ENCODE results near the gene MRNIP.

Gene MRNIP

DNA sequence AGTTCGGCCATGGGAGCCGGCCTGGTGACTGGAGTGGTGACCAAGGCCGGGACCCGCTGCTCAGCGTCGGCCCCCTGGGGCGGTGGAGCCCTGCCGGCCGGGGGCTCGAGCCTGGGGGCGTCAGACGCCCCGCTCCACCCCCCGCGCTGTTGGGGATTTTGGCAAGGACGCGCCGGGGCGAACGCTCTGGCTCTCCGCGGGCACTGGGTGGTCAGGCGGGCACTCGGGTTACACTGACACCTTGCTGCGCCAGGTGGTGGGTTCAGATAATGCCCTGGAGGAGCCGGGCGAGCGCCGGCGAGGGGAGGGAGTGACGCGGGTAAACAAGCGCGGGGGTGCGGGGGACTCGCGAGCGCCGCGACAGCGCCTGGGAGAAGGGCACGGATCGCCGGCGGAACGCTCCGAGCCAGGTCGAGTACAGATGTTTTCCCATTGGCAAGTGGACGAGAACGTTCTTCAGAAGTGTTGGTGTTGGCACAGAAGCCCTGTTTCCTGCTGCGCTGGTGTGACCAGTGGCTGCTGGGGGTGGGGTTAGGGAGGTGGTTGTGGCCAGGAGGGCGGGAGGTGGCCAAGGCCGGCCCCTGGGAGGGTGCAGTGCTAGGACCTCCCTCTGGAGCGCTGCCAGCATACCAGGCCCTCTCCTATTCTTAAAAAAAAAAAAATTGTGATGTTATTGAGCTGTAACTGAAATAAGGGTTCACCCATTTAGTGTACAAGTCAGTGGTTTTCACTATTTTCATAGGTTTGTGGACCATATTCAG lies 37.1 kb downstream of the MRNIP start:
- DNase-seq (ENCODE audit: low spot score), result peak; percentile 93

DNA sequence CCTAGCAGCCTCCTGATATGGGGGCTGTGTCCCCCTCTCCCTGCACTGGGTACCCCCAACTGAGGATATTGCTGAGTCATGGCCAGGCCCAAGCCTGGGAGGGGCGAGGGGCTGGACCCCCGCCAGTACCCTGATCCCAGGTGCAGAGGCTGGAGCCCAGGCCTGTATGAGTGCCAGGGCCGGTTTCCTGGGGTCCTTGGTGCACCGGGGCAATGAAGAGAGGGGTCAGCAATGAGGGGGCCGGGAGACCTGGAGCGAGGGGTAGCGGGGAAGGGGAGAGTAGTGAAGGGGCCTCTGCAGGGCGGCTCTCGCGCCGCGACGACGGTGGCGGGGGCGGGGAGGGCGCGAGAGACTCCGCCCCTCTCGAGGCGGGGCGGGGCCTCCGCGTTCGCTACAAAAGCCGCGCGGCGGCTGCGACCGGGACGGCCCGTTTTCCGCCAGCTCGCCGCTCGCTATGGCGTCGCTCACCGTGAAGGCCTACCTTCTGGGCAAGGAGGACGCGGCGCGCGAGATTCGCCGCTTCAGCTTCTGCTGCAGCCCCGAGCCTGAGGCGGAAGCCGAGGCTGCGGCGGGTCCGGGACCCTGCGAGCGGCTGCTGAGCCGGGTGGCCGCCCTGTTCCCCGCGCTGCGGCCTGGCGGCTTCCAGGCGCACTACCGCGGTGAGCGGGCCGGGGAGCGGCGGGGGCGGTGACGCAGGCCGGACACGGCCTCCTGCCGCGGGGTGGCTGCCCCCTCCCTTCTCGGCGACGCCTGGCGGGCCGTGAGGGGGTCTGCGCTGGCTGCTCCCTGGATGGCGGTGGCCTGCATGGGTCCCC lies 37.9 kb downstream of the MRNIP start, which contains the start of gene SQSTM1:
TSS of gene SQSTM1 (plus strand) at position 423 of the 815 bp plus-strand sequence. CDS start at position 455, 32 bp downstream.
- DNase-seq (ENCODE audit: low spot score), result peak; percentile 86

DNA sequence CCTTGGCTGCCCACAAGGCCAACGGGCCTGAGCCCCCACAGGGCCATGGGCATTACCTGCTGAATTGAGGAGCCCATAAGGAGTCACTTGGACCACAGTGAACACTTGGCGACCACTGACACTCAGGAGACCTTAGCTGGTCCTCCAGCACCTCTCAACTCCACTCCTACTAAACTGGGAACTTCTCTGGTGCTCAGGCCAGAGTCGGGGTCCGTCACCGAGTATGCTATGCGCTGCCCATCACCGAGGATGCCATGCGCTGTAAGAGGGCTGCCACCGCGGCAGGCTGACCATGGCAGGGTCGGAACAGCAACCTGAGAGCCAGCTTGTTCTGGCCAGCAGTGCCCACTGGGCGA lies 38.5 kb downstream of the MRNIP start:
- DNase-seq (ENCODE audit: low spot score), result peak; percentile 32

GRCh38 chr5:179819296-179820126 lies 39.1 kb downstream of the MRNIP start:
- DNase-seq (ENCODE audit: low spot score), result peak; percentile 91

- DNase-seq (ENCODE audit: low spot score), result peak; percentile 98
These were observed 39.8 kb downstream of the MRNIP start for GRCh38 chr5:179818746-179819295.

DNA sequence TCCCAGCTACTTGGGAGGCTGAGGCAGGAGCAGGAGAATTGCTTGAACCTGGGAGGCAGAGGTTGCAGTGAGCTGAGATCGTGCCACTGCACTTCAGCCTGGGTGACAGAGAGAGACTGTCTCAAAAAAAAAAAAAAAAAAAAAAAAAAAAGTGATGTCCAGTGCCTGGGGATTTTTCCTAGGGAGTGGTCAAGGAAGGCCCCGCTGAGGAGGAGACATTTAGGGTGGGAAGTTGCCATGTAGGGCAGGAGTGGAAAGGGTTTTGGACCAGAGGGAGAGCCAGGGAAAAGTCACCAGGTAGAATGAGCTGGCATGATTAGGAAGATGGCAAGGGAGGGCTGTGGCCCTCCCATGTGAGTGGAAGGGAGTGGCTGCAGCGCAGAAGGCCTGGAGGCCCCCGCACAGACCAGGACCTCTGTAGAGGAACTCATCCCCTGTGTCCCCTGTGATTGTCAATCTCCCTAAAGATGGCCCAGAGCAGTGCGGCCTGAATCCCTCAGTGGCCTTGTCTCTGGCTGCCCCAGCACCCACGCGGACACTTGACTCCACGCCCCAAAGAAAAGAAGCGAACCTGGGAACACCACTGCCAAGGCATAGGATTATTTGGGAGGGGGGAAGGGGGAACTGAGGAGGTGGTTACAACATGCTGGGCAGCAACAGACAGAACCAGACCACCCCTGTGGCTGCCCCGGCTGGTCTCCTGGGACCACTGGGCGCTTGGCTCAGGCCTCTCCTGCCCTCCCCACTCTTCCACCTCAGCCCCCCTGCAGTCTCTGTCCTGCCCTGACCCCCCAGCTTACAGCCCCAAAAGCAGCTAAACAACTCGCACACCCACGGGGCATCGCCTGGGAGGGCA lies 40.5 kb downstream of the MRNIP start:
- DNase-seq (ENCODE audit: low spot score), result peak; percentile 36

- DNase-seq (ENCODE audit: low spot score), result no peak
These were observed 41.2 kb downstream of the MRNIP start for GRCh38 chr5:179817470-179817840.

GRCh38 chr5:179816796-179817469 lies 41.7 kb downstream of the MRNIP start:
- DNase-seq (ENCODE audit: low spot score), result no peak

GRCh38 chr5:179816401-179816795 lies 42.2 kb downstream of the MRNIP start:
- no peak for DNase-seq (ENCODE audit: low spot score)

GRCh38 chr5:179815491-179816249 lies 42.9 kb downstream of the MRNIP start:
- DNase-seq (ENCODE audit: low spot score), result no peak

DNA sequence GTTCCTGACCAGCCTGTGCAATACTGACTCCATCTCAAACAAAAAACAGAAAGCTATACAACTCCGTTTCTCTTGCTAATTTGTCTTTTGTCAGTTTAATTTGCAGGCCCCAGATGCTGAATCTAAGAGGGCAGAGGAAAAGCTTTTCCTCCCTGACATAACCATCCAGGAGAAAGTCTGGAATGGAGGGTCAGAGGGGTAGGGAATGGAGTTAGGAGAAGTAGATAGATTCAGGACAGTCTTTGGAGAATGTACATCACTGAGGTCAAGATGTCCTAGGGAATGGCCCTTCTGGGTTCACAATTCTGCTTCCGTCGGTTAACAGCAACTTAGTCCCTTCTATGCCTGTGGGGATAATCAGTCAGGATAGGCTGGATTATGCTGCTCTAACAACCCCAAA lies 44.5 kb downstream of the MRNIP start:
- DNase-seq (ENCODE audit: low spot score), result no peak

DNA sequence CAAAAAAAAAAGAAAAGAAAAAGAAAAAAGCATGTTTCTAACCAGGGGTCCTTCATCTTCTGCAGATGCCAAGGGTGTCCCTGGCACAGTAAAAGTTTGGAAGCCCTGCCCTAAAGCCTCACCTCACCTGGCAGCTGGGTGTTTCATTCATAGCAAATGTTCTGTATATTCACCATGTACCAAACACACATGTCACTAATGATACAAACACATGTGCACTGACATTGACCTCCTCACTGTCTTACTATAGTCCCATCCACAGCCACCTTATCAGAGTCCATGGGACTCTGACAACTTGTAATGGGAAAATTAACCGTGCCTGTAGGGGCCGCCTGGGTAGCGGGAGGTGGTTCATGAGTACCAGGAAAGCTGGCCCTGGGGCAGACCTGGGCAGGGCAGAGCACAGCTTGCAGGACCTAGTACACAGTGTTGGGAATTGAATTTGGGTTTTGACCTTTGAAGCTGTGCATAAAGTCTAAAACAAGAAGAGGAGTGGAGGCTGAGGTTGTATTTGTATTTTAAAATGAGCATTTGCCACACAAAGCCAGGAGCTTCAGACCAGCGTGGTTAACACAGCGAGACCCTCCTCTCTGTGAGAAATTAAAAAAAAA lies 45.5 kb downstream of the MRNIP start:
- DNase-seq (ENCODE audit: low spot score), result no peak

DNA sequence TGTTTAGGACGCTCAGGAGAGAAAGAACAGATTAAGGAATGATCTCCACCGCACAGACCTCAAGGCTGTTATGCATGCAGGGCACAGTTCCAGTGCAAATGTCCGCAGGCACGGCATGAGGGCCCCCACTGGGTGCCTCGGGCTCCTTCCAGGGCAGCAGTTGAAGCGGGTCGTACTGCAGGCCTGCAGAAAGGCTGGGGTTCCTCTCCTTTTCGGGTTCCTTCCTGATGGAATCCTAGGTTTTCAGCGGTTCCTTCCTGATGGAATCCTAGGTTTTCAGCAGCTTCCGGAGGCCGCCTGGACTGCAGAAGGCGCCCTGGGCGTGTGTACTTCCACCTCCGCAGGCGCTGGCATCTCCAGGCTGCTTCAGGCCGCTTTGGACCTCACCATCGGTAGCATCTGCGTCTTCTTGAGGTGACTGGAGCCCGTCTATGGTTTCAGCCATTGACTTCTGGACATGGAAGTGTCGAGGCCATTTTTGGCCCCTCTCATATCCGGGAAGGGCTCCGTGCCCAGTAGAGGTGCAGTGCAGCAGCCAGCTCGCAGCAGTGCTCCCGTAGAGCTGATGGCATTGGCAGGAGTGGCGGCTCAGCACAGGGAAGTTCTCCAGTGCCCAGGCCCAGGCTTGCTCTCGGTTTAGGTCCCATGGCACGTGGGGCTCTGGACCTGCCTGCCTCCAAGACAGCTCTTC lies 46.3 kb downstream of the MRNIP start:
- no peak for DNase-seq (ENCODE audit: low spot score)

DNA sequence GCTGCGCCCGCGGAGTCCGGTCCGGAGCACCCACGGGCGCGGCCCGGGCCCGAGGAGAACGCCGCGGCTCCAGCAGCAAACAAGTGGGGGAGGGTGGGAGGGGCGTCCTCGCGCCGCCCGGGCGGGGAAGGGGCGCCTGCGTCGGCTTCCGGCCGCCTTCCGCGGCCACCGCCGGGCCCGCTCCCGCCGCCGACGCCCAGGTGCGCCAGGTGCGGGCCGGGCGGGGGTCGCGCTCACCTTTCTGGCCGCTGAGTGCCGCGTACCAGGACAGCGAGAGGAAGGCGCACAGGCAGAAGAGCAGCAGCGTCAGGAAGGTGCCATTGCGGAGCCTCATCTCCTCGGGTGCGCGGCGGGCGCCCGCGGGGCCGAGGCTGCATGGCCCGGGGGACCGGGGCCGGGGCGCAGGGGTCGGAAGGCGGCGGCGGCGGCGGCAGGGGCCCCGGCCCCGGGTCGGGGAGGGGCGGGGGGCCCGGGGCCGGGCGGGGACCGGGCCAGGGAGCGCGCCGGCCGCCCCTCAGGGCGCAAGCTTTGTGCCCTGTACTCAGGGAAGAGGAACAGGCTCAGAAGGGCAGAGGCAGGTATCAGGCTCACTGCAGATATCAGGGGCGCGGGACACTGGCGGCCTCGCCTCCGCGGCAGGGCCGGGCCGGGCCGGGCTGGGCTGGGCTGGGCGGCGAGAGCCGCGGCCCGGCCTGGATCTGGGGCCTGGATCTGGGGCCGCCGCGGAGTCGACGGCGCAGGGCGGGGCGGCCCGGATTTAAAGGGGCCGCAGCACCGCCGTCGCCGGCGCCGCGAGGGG lies 52.2 kb downstream of the MRNIP start, which contains the start of gene MGAT4B:
TSS of gene MGAT4B (minus strand) at position 617 of the 799 bp plus-strand sequence. CDS start at position 334, 283 bp downstream.
- peak; percentile 82 for DNase-seq (ENCODE audit: low spot score)

DNA sequence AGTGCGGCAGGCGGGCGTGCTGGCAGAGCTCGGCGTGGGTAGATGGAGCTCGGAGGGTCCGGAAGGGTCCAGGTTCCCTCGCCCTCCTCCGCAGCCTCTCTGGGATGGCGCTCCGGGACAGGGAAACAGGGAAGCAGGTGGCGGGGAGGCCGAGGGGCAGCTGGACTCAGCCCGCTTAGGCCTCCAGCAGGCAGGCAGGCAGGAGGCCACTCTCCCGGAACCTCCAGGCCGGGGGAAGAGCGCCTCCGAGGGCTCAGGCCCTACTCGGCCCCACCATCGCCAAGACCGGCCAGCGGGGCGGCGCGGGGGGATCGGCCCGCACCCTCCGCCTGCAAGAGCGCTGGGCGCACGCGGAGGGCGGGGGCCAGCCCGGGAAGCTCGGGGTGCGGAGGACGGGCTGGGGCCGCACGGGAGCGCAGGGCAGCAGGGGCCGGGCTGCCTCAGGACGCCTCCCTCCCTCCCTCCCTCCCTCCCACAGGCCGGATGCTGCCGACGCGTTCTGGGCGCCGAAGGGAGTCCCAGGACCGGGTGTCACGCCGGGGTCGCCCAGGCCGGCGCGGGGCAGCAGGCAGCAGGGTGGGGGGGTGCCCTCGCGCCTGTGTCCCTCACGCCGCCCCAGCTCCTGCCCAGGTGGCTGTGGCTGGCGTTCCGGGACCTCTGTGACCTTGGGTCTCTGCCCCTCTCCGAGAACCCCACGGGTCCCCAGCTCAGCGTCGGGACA lies 52.9 kb downstream of the MRNIP start:
- peak; percentile 49 for DNase-seq (ENCODE audit: low spot score)

DNA sequence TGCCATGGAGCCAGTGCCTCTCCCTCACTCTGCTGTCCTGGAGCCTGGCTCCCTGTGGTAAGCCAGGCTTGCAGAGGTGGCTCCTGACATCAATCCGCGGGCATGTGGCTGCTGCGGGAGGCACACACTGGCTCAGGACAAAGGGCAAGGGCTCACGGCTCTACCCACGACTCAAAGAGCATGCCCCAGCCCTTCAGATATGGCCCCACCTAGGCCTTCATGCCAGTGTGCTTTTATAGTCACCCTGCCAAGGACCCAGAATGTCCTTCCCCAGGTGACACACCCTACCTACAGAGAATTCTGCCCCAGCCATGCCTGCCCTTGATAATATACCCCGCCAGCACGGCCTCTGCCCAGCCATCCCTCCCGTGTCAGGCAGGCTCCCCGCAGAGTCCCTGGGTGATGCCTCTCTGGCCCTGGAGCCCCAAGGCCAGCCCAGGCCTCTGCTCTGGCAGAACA lies 53.5 kb downstream of the MRNIP start:
- peak; percentile 33 for DNase-seq (ENCODE audit: low spot score)

- DNase-seq (ENCODE audit: low spot score), result no peak
These were observed 54.1 kb downstream of the MRNIP start for GRCh38 chr5:179804555-179804947.

Measured in kidney tubule cell (primary cell).